ENCODE measurements around the gene HOXA1.

HOXA1 gene

GRCh38 chr7:27100694-27101170, 4.9 kb upstream of the HOXA1 start:
- no peak overlapping the region for H3K27ac ChIP-seq (replicated peaks)
- H3K27me3 ChIP-seq (ENCODE audit: insufficient read depth, poor library complexity, severe bottlenecking), result peaks cover 36% of the 10 kb centered on the region
- TF ChIP-seq GABPA (IDR thresholded peaks at IDR 0.05; ENCODE audit: low read depth) (no peak), REST (IDR thresholded peaks at IDR 0.05; ENCODE audit: insufficient replicate concordance, low read depth) (no peak), SPI1 (IDR thresholded peaks at IDR 0.05; ENCODE audit: borderline replicate concordance, low read depth) (no peak), POLR2AphosphoS5 (IDR thresholded peaks at IDR 0.05; ENCODE audit: low read depth) (no peak), CTCF (IDR thresholded peaks at IDR 0.05; ENCODE audit: insufficient read depth, low read length) (no peak)
- no peak overlapping the region for H3K4me3 ChIP-seq (replicated peaks; ENCODE audit: insufficient read depth, low read length)
- DNase-seq (ENCODE audit: low read depth in 1 of 2, low spot score in 1 of 2), result no peak

- DNase-seq (ENCODE audit: low read depth in 1 of 2, low spot score in 1 of 2), result no peak
- peaks cover 33% of the 10 kb centered on the region for H3K27me3 ChIP-seq (ENCODE audit: insufficient read depth, poor library complexity, severe bottlenecking)
- no peak overlapping the region for H3K27ac ChIP-seq (replicated peaks)
- TF ChIP-seq POLR2AphosphoS5 (IDR thresholded peaks at IDR 0.05; ENCODE audit: low read depth) (no peak), REST (IDR thresholded peaks at IDR 0.05; ENCODE audit: insufficient replicate concordance, low read depth) (no peak), SPI1 (IDR thresholded peaks at IDR 0.05; ENCODE audit: borderline replicate concordance, low read depth) (no peak), GABPA (IDR thresholded peaks at IDR 0.05; ENCODE audit: low read depth) (no peak), CTCF (IDR thresholded peaks at IDR 0.05; ENCODE audit: insufficient read depth, low read length) (no peak)
- no peak overlapping the region for H3K4me3 ChIP-seq (replicated peaks; ENCODE audit: insufficient read depth, low read length)
Observed at GRCh38 chr7:27099453-27100370, 3.9 kb upstream of the HOXA1 start.

- no peak overlapping the region for H3K27ac ChIP-seq (replicated peaks)
- H3K27me3 ChIP-seq (ENCODE audit: insufficient read depth, poor library complexity, severe bottlenecking), result peaks cover 32% of the 10 kb centered on the region
- no peak for DNase-seq (ENCODE audit: low read depth in 1 of 2, low spot score in 1 of 2)
- no peak for TF ChIP-seq GABPA (IDR thresholded peaks at IDR 0.05; ENCODE audit: low read depth)
- TF ChIP-seq CTCF (IDR thresholded peaks at IDR 0.05; ENCODE audit: insufficient read depth, low read length), result no peak
- H3K4me3 ChIP-seq (replicated peaks; ENCODE audit: insufficient read depth, low read length), result no peak overlapping the region
Observed at GRCh38 chr7:27098578-27099451, 3.0 kb upstream of the HOXA1 start.

Measured in HL-60 (cell line).